SK-N-SH (cell line): ENCODE data around the gene TRNP1. TPM values are rescaled to one million over a fixed set of nuclear protein-coding genes. Genes with fewer than 3 reads are reported as not detected.

Experiments used
- CTCF ChIA-PET: fragments of 300-600, 350-600 bp; formaldehyde crosslinking; extraction: SDS; loops from one replicate; lab custom pipeline; 2021; lab: Yijun Ruan, JAX
- POLR2A ChIA-PET: fragments of 350-600 bp; sonication (Branson Sonifier 250); formaldehyde crosslinking; extraction: SDS; loops from one replicate; lab custom pipeline; 2020; ENCODE audit warnings: antibody characterized with exemption, inconsistent platforms; lab: Yijun Ruan, JAX
- DNase-seq: peaks from one replicate; pipeline ENCODE4 v3.0.0; 2012
- H2AFZ ChIP-seq: fragments of 200-600 bp; sonication (generic); 2 replicates; pipeline ENCODE4 v1.8.1; 2016; ENCODE audit warnings: antibody characterized with exemption, mild to moderate bottlenecking, low read depth
- H3F3A ChIP-seq: fragments of 200-600 bp; sonication (generic); replicated peaks from 2 replicates; pipeline ENCODE3; 2016; ENCODE audit warnings: antibody characterized with exemption, mild to moderate bottlenecking; ENCODE audit not compliant: insufficient read depth
- H3K27ac ChIP-seq, 2 experiments: fragments of 200-500 bp in 1 of 2; fragments of 200-600 bp in 1 of 2; sonication (Bioruptor generic) in 1 of 2; sonication (generic), shearing (Covaris generic) in 1 of 2; 2 replicates each; pipeline versions ENCODE4 v1.5.1 to v1.6.1; 2014 to 2016; ENCODE audit warnings: low read depth in 2 of 2, inconsistent platforms in 1 of 2, low read length in 1 of 2, mild to moderate bottlenecking in 1 of 2, mixed read lengths in 1 of 2
- H3K27me3 ChIP-seq: fragments of 200-600 bp; sonication (generic), shearing (Covaris generic); 2 replicates; pipeline ENCODE4 v1.6.1; 2016; ENCODE audit warnings: mixed run types; ENCODE audit not compliant: insufficient read depth
- H3K36me3 ChIP-seq, 2 experiments: fragments of 200-500 bp in 1 of 2; fragments of 200-600 bp in 1 of 2; sonication (Bioruptor generic) in 1 of 2; sonication (generic) in 1 of 2; replicated peaks in 1 of 2; 2 replicates each; pipeline versions ENCODE3 to v1.5.1; 2014 to 2016; ENCODE audit warnings: low read length in 1 of 2, mild to moderate bottlenecking in 1 of 2; ENCODE audit not compliant: insufficient read depth in 2 of 2, control insufficient read depth in 1 of 2
- H3K4me1 ChIP-seq, 2 experiments: fragments of 200-500 bp in 1 of 2; fragments of 200-600 bp in 1 of 2; sonication (Bioruptor generic) in 1 of 2; sonication (generic), shearing (Covaris generic) in 1 of 2; 2 replicates each; pipeline versions ENCODE4 v1.5.1 to v1.6.1; 2014 to 2016; ENCODE audit warnings: low read depth in 1 of 2, low read length in 1 of 2, mixed run types in 1 of 2; ENCODE audit not compliant: insufficient read depth in 2 of 2, control insufficient read depth in 1 of 2
- H3K4me2 ChIP-seq: fragments of 200-600 bp; sonication (generic), shearing (Covaris generic); 2 replicates; pipeline ENCODE4 v1.6.1; 2017; ENCODE audit warnings: mixed run types
- H3K4me3 ChIP-seq, 2 experiments: fragments of 200-500 bp in 1 of 2; fragments of 200-600 bp in 1 of 2; sonication (Bioruptor generic) in 1 of 2; sonication (generic), shearing (Covaris generic) in 1 of 2; 2 replicates each; pipeline versions ENCODE4 v1.5.1 to v1.8.1; 2014 to 2016; ENCODE audit warnings: low read depth in 2 of 2, inconsistent platforms in 1 of 2, low read length in 1 of 2, mild to moderate bottlenecking in 1 of 2, mixed read lengths in 1 of 2, moderate library complexity in 1 of 2
- H3K79me2 ChIP-seq: fragments of 200-600 bp; sonication (generic); 2 replicates; pipeline ENCODE4 v1.8.1; 2017; ENCODE audit warnings: mild to moderate bottlenecking; ENCODE audit not compliant: insufficient read depth
- H3K9ac ChIP-seq: fragments of 200-600 bp; sonication (generic); 2 replicates; pipeline ENCODE4 v1.6.1; 2017; ENCODE audit warnings: mixed run types
- H3K9me2 ChIP-seq: fragments of 200-600 bp; sonication (generic); 2 replicates; pipeline ENCODE4 v1.6.1; 2017; ENCODE audit warnings: mixed run types
- H3K9me3 ChIP-seq: fragments of 200-600 bp; sonication (generic); 2 replicates; pipeline ENCODE4 v1.6.1; 2017; ENCODE audit warnings: mixed run types, mild to moderate bottlenecking, moderate library complexity
- H4K20me1 ChIP-seq: fragments of 200-600 bp; sonication (generic); 2 replicates; pipeline ENCODE4 v1.6.1; 2017; ENCODE audit warnings: mild to moderate bottlenecking, mixed run types; ENCODE audit not compliant: insufficient read depth
- GATA2 ChIP-seq: sonication (generic); formaldehyde crosslinking; IDR thresholded peaks from 2 replicates; pipeline ENCODE4 v1.5.0; 2020; ENCODE audit warnings: mild to moderate bottlenecking, missing genetic modification reagents
- IRF3 ChIP-seq: fragments of 150-350 bp; IDR thresholded peaks from 2 replicates; pipeline ENCODE4 v1.6.1; 2016; ENCODE audit warnings: mild to moderate bottlenecking, low read depth, low read length
- JUND ChIP-seq: IDR thresholded peaks from 2 replicates; pipeline ENCODE4 v1.4.0; 2012
- MEF2A ChIP-seq: IDR thresholded peaks from 2 replicates; pipeline ENCODE4 v1.4.0; 2012; ENCODE audit warnings: low read depth, borderline replicate concordance
- NFIC ChIP-seq: IDR thresholded peaks from 2 replicates; pipeline ENCODE4 v1.4.0; 2012; ENCODE audit warnings: borderline replicate concordance
- NRF1 ChIP-seq: IDR thresholded peaks from 2 replicates; pipeline ENCODE4 v1.6.1; 2012; ENCODE audit warnings: low read depth, mild to moderate bottlenecking, low read length
- POLR2AphosphoS5 ChIP-seq: IDR thresholded peaks from 2 replicates; pipeline ENCODE4 v1.6.1; 2012; ENCODE audit warnings: low read depth, low read length
- RFX5 ChIP-seq: IDR thresholded peaks from 2 replicates; pipeline ENCODE4 v1.6.1; 2012; ENCODE audit warnings: mild to moderate bottlenecking, improper control_type of control experiment, low read length
- RXRA ChIP-seq: IDR thresholded peaks from 2 replicates; pipeline ENCODE4 v1.4.0; 2012; ENCODE audit warnings: low read depth, mild to moderate bottlenecking, borderline replicate concordance
- SMC3 ChIP-seq: IDR thresholded peaks from 2 replicates; pipeline ENCODE4 v1.6.1; 2012; ENCODE audit warnings: low read depth, low read length, improper control_type of control experiment
- TCF12 ChIP-seq: IDR thresholded peaks from 2 replicates; pipeline ENCODE4 v1.4.0; 2012
- TEAD4 ChIP-seq: IDR thresholded peaks from 2 replicates; pipeline ENCODE4 v1.4.0; 2012; ENCODE audit warnings: mild to moderate bottlenecking, borderline replicate concordance; ENCODE audit not compliant: insufficient read depth
- YY1 ChIP-seq: IDR thresholded peaks from 2 replicates; pipeline ENCODE4 v1.4.0; 2012; ENCODE audit warnings: low read depth, mild to moderate bottlenecking
- WGBS: methylation state at CpG from one replicate; pipeline ENCODE4 v1.1.6; 2017; ENCODE audit warnings: low lambda C conversion rate; 5-methylcytosine and 5-hydroxymethylcytosine counted together
- polyA plus RNA-seq, 3 experiments: library from polyadenylated mRNA; depleted of rRNA; stranded (reverse); fragments of >200 nt; gene quantifications; 2 replicates each; pipeline ENCODE4 v1.2.3, GENCODE V29; 2012
- TF ChIP-seq, protein P1 (sequence below): IDR thresholded peaks from 2 replicates; pipeline ENCODE4; 2012
- TF ChIP-seq, protein P2 (sequence below): fragments of 150-350 bp; IDR thresholded peaks from 2 replicates; pipeline ENCODE4 v1.6.1; 2017; ENCODE audit warnings: antibody characterized with exemption, low read length, low read depth, borderline replicate concordance
- TF ChIP-seq, protein P3 (sequence below): fragments of 200-600 bp; sonication (generic); IDR thresholded peaks from 2 replicates; pipeline ENCODE4 v1.6.1; 2017; ENCODE audit warnings: antibody characterized with exemption, mild to moderate bottlenecking, moderate library complexity
- TF ChIP-seq, protein P4 (sequence below): IDR thresholded peaks from 2 replicates; pipeline ENCODE4 v1.4.0; 2012; ENCODE audit warnings: low read depth

TRNP1 gene
- polyA plus RNA-seq, 1 of the 3 experiments (the other 2 are of a cell fraction) = 8.8 TPM

- Histone ChIP-seq H3K4me3 (no peak overlapping the region), H3K27ac (no peak overlapping the region), H3K4me1 (peaks cover 0 to 3% of the 10 kb centered on the region in 2 experiments; a peak in 1 of 4 replicates), H3K36me3 (peaks cover 5 to 13% of the 10 kb centered on the region in 2 experiments), H3K9ac (no peak overlapping the region), H3F3A (peaks cover 8% of the 10 kb centered on the region), H3K9me3 (no peaks in the 10 kb centered on the region), H3K79me2 (no peaks in the 10 kb centered on the region), H3K27me3 (no peaks in the 10 kb centered on the region), H3K4me2 (no peak overlapping the region), H3K9me2 (no peaks in the 10 kb centered on the region), H4K20me1 (no peaks in the 10 kb centered on the region), H2AFZ (no peak overlapping the region)
- no peak for DNase-seq
- POLR2A ChIA-PET = no interaction called here
- CTCF ChIA-PET = interaction anchor here (0.8 to 0.9 kb wide), 2 partner anchors 17 to 95 kb away, joined by 3 to 4 read pairs; no protein-coding TSS in a partner anchor
- TF ChIP-seq RXRA (no peak), SMC3 (no peak), MEF2A (no peak), IRF3 (no peak), JUND (no peak), TEAD4 (no peak), POLR2AphosphoS5 (no peak), TCF12 (no peak), NRF1 (no peak)
- TF ChIP-seq, protein P1, sequence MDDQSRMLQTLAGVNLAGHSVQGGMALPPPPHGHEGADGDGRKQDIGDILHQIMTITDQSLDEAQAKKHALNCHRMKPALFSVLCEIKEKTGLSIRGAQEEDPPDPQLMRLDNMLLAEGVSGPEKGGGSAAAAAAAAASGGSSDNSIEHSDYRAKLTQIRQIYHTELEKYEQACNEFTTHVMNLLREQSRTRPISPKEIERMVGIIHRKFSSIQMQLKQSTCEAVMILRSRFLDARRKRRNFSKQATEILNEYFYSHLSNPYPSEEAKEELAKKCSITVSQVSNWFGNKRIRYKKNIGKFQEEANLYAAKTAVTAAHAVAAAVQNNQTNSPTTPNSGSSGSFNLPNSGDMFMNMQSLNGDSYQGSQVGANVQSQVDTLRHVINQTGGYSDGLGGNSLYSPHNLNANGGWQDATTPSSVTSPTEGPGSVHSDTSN = no peak
- 79% methylated on average over 3 of the region's 3 CpGs for WGBS
Observed at GRCh38 chr1:26949926-26950319, 43.6 kb upstream of the TRNP1 start.

DNA sequence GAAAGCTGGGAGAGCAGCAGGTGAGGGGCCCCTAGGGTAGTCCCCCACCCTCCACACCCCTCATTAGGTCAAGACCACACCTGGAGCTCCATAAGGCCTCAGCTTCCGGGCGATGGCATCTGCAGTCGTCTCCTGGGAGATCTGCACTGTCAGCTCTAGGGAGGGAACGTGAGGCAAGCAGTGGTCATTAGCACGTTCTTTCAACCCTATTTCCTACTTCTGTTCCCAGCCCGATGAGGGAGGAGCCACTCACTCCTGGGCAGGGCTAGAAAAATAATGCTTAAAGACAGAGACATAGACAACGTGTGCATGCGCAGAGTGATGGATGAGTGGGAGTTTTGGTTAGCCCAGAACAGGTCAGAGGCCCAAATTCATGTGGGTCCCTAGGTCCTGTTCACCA is 42.9 kb upstream of the TRNP1 start:
- no peak overlapping the region for H3K27ac ChIP-seq
- no peak overlapping the region for H3K9ac ChIP-seq
- 84% methylated on average over 8 of the region's 8 CpGs for WGBS
- H3F3A ChIP-seq = peaks cover 8% of the 10 kb centered on the region
- H3K36me3 ChIP-seq = peaks cover 4 to 8% of the 10 kb centered on the region in 2 experiments
- no peak overlapping the region for H3K4me2 ChIP-seq
- POLR2A ChIA-PET = no interaction called here
- peaks cover 0 to 3% of the 10 kb centered on the region in 2 experiments; a peak in 1 of 4 replicates for H3K4me1 ChIP-seq
- H2AFZ ChIP-seq = no peak overlapping the region
- H4K20me1 ChIP-seq = no peaks in the 10 kb centered on the region
- CTCF ChIA-PET = interaction anchor here (0.8 to 0.9 kb wide), 2 partner anchors 16 to 94 kb away, joined by 3 to 4 read pairs; no protein-coding TSS in a partner anchor
- no peaks in the 10 kb centered on the region for H3K27me3 ChIP-seq
- no peaks in the 10 kb centered on the region for H3K9me3 ChIP-seq
- H3K79me2 ChIP-seq = no peaks in the 10 kb centered on the region
- no peak for DNase-seq
- no peaks in the 10 kb centered on the region for H3K9me2 ChIP-seq
- no peak overlapping the region for H3K4me3 ChIP-seq
- no peak for TF ChIP-seq RXRA
- TF ChIP-seq IRF3 = no peak
- TF ChIP-seq YY1 = no peak
- TF ChIP-seq RFX5 = no peak
- no peak for TF ChIP-seq GATA2 (CRISPR knock-in tag)
- no peak for TF ChIP-seq TEAD4
- no peak for TF ChIP-seq SMC3
- TF ChIP-seq, protein P2, sequence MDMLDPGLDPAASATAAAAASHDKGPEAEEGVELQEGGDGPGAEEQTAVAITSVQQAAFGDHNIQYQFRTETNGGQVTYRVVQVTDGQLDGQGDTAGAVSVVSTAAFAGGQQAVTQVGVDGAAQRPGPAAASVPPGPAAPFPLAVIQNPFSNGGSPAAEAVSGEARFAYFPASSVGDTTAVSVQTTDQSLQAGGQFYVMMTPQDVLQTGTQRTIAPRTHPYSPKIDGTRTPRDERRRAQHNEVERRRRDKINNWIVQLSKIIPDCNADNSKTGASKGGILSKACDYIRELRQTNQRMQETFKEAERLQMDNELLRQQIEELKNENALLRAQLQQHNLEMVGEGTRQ = no peak
- no peak for TF ChIP-seq NFIC
- TF ChIP-seq TCF12 = no peak
- TF ChIP-seq, protein P3, sequence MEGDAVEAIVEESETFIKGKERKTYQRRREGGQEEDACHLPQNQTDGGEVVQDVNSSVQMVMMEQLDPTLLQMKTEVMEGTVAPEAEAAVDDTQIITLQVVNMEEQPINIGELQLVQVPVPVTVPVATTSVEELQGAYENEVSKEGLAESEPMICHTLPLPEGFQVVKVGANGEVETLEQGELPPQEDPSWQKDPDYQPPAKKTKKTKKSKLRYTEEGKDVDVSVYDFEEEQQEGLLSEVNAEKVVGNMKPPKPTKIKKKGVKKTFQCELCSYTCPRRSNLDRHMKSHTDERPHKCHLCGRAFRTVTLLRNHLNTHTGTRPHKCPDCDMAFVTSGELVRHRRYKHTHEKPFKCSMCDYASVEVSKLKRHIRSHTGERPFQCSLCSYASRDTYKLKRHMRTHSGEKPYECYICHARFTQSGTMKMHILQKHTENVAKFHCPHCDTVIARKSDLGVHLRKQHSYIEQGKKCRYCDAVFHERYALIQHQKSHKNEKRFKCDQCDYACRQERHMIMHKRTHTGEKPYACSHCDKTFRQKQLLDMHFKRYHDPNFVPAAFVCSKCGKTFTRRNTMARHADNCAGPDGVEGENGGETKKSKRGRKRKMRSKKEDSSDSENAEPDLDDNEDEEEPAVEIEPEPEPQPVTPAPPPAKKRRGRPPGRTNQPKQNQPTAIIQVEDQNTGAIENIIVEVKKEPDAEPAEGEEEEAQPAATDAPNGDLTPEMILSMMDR = no peak
- TF ChIP-seq, protein P4, sequence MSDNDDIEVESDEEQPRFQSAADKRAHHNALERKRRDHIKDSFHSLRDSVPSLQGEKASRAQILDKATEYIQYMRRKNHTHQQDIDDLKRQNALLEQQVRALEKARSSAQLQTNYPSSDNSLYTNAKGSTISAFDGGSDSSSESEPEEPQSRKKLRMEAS = no peak
